Measurements from ENCODE around the gene BRD1. TPM values are rescaled to one million over a fixed set of nuclear protein-coding genes. Genes with fewer than 3 reads are reported as not detected.

Gene BRD1
- total and polyA plus RNA-seq, 7 experiments from 2014 or later = 2.8 to 130 (median 84.5) TPM

GRCh38 chr22:49863931-49864330, 36.3 kb upstream of the BRD1 start:
- H3K27me3 Mint-ChIP-seq = no peaks in the 10 kb centered on the region
- intact Hi-C loops (cut with micrococcal nuclease) = loop anchor here in 1 of 2 donors (10.0 kb wide), 1 partner anchor 111 kb away; no protein-coding TSS in a partner anchor
- H3K9me3 ChIP-seq (ENCODE audit: control insufficient read depth in 2 of 3, low read length in 3 of 3) = peaks cover 0 to 6% (median 0%) of the 10 kb centered on the region in 3 experiments
- peaks cover 10 to 54% (median 34%) of the 10 kb centered on the region in 5 donors for H3K36me3 Mint-ChIP-seq
- H3K36me3 ChIP-seq (ENCODE audit: control insufficient read depth in 2 of 3, insufficient read depth in 3 of 3, low read length in 3 of 3) = no peaks in the 10 kb centered on the region
- H3K4me1 ChIP-seq (ENCODE audit: control insufficient read depth in 2 of 2, insufficient read depth in 2 of 2, low read length in 2 of 2) = peaks cover 12 to 24% of the 10 kb centered on the region in 2 donors
- CTCF ChIA-PET = no interaction called here
- ATAC-seq = peak; percentile 26
- peak overlapping the region in 8 of 9 donors; percentile 29 to 86 (median 76) for H3K27ac Mint-ChIP-seq
- peak overlapping the region in 6 of 10 donors; percentile 15 to 61 (median 44) for H3K4me3 Mint-ChIP-seq
- H3K4me3 ChIP-seq (ENCODE audit: low read length) = no peak overlapping the region
- peaks cover 39 to 73% (median 52%) of the 10 kb centered on the region in 7 donors for H3K4me1 Mint-ChIP-seq
- peaks cover 0 to 36% (median 15%) of the 10 kb centered on the region in 11 donors for H3K9me3 Mint-ChIP-seq
- POLR2A ChIA-PET = interaction anchor here (0.6 to 1.4 kb wide), 3 partner anchors 9 to 38 kb away, joined by 3 to 7 read pairs (median 5); no protein-coding TSS in a partner anchor
- no peak overlapping the region for H3K27ac ChIP-seq (ENCODE audit: low read depth, low read length)
- peak in 2 of 9 donors; percentile 24 to 34 for DNase-seq
- H3K27me3 ChIP-seq (ENCODE audit: control insufficient read depth in 2 of 2, insufficient read depth in 2 of 2, low read length in 2 of 2) = no peaks in the 10 kb centered on the region

GRCh38 chr22:49862496-49862776, 34.8 kb upstream of the BRD1 start:
- Histone ChIP-seq H3K9me3 (ENCODE audit: control insufficient read depth in 2 of 3, low read length in 3 of 3) (peaks cover 0 to 6% (median 0%) of the 10 kb centered on the region in 3 experiments), H3K4me1 (ENCODE audit: control insufficient read depth in 2 of 2, insufficient read depth in 2 of 2, low read length in 2 of 2) (peaks cover 6 to 9% of the 10 kb centered on the region in 2 donors), H3K4me3 (ENCODE audit: low read length) (no peak overlapping the region), H3K27ac (ENCODE audit: low read depth, low read length) (no peak overlapping the region), H3K27me3 (ENCODE audit: control insufficient read depth in 2 of 2, insufficient read depth in 2 of 2, low read length in 2 of 2) (no peaks in the 10 kb centered on the region), H3K36me3 (ENCODE audit: control insufficient read depth in 2 of 3, insufficient read depth in 3 of 3, low read length in 3 of 3) (no peaks in the 10 kb centered on the region)
- intact Hi-C loops (cut with micrococcal nuclease) = loop anchor here in 1 of 2 donors (10.0 kb wide), 1 partner anchor 112 kb away; no protein-coding TSS in a partner anchor
- POLR2A ChIA-PET = interaction anchor here (0.5 to 0.6 kb wide), 3 partner anchors 8 to 24 kb away, joined by 3 to 4 read pairs (median 4); no protein-coding TSS in a partner anchor
- DNase-seq (no peak), ATAC-seq (peak; percentile 38)
- peaks cover 0 to 22% (median 13%) of the 10 kb centered on the region in 11 donors for H3K9me3 Mint-ChIP-seq
- CTCF ChIA-PET = interaction anchor here (0.7 kb wide), 1 partner anchor 31 kb away, joined by 5 read pairs; no protein-coding TSS in a partner anchor
- H3K4me1 Mint-ChIP-seq = peaks cover 29 to 72% (median 46%) of the 10 kb centered on the region in 7 donors
- H3K27ac Mint-ChIP-seq = peak overlapping the region in 4 of 9 donors; percentile 35 to 69 (median 44)
- peaks cover 9 to 39% (median 24%) of the 10 kb centered on the region in 5 donors for H3K36me3 Mint-ChIP-seq
- peak overlapping the region in 1 of 10 donors; percentile 1 for H3K4me3 Mint-ChIP-seq
- H3K27me3 Mint-ChIP-seq = no peaks in the 10 kb centered on the region

GRCh38 chr22:49861642-49862495, 34.2 kb upstream of the BRD1 start:
- Mint-ChIP-seq H3K4me1 (peaks cover 25 to 72% (median 45%) of the 10 kb centered on the region in 7 donors), H3K9me3 (peaks cover 0 to 17% (median 11%) of the 10 kb centered on the region in 11 donors), H3K27me3 (no peaks in the 10 kb centered on the region), H3K4me3 (peak overlapping the region in 4 of 10 donors; percentile 12 to 23 (median 16)), H3K36me3 (peaks cover 4 to 34% (median 19%) of the 10 kb centered on the region in 5 donors), H3K27ac (peak overlapping the region in 8 of 9 donors; percentile 23 to 75 (median 58))
- Histone ChIP-seq H3K36me3 (ENCODE audit: control insufficient read depth in 2 of 3, insufficient read depth in 3 of 3, low read length in 3 of 3) (no peaks in the 10 kb centered on the region), H3K4me1 (ENCODE audit: control insufficient read depth in 2 of 2, insufficient read depth in 2 of 2, low read length in 2 of 2) (peaks cover 4 to 6% of the 10 kb centered on the region in 2 donors), H3K27ac (ENCODE audit: low read depth, low read length) (no peak overlapping the region), H3K9me3 (ENCODE audit: control insufficient read depth in 2 of 3, low read length in 3 of 3) (peaks cover 0 to 6% (median 0%) of the 10 kb centered on the region in 3 experiments), H3K27me3 (ENCODE audit: control insufficient read depth in 2 of 2, insufficient read depth in 2 of 2, low read length in 2 of 2) (no peaks in the 10 kb centered on the region), H3K4me3 (ENCODE audit: low read length) (no peak overlapping the region)
- no peak for ATAC-seq
- ChIA-PET CTCF (interaction anchor here (0.7 kb wide), 1 partner anchor 32 kb away, joined by 5 read pairs; no protein-coding TSS in a partner anchor), POLR2A (interaction anchor here (0.5 to 0.6 kb wide), 2 partner anchors 23 kb away, joined by 3 to 4 read pairs; no protein-coding TSS in a partner anchor)
- no peak for DNase-seq
- intact Hi-C loops (cut with micrococcal nuclease) = loop anchor here (2.0 to 10.0 kb wide), 2 partner anchors 73 to 113 kb away; no protein-coding TSS in a partner anchor

- intact Hi-C loops (cut with micrococcal nuclease) = no loop called here
- peak overlapping the region in 6 of 9 donors; percentile 45 to 86 (median 59) for H3K27ac Mint-ChIP-seq
- no peaks in the 10 kb centered on the region for H3K36me3 ChIP-seq (ENCODE audit: control insufficient read depth in 2 of 3, insufficient read depth in 3 of 3, low read length in 3 of 3)
- H3K4me3 Mint-ChIP-seq = peak overlapping the region in 1 of 10 donors; percentile 1
- no peak for ATAC-seq
- peaks cover 0 to 2% (median 0%) of the 10 kb centered on the region in 5 donors for H3K27me3 Mint-ChIP-seq
- CTCF ChIA-PET = no interaction called here
- no peaks in the 10 kb centered on the region for H3K27me3 ChIP-seq (ENCODE audit: control insufficient read depth in 2 of 2, insufficient read depth in 2 of 2, low read length in 2 of 2)
- POLR2A ChIA-PET = interaction anchor here (0.9 to 1.4 kb wide), 4 partner anchors 10 to 35 kb away, joined by 3 read pairs; no protein-coding TSS in a partner anchor
- peaks cover 0 to 3% (median 0%) of the 10 kb centered on the region in 11 donors for H3K9me3 Mint-ChIP-seq
- H3K36me3 Mint-ChIP-seq = peaks cover 0 to 10% (median 0%) of the 10 kb centered on the region in 5 donors
- H3K27ac ChIP-seq (ENCODE audit: low read depth, low read length) = no peak overlapping the region
- DNase-seq = no peak
- H3K9me3 ChIP-seq (ENCODE audit: control insufficient read depth in 2 of 3, low read length in 3 of 3) = no peaks in the 10 kb centered on the region
- H3K4me1 Mint-ChIP-seq = peaks cover 37 to 75% (median 58%) of the 10 kb centered on the region in 7 donors
- H3K4me1 ChIP-seq (ENCODE audit: control insufficient read depth in 2 of 2, insufficient read depth in 2 of 2, low read length in 2 of 2) = peaks cover 14 to 21% of the 10 kb centered on the region in 2 donors
- no peak overlapping the region for H3K4me3 ChIP-seq (ENCODE audit: low read length)
Observed at GRCh38 chr22:49858827-49859226, 31.2 kb upstream of the BRD1 start.

- H3K9me3 ChIP-seq (ENCODE audit: control insufficient read depth in 2 of 3, low read length in 3 of 3) = no peaks in the 10 kb centered on the region
- ATAC-seq = no peak
- POLR2A ChIA-PET = interaction anchor here (0.7 to 1.8 kb wide), 4 partner anchors 23 to 78 kb away, joined by 3 to 8 read pairs (median 5); partner anchors contain the start of genes ALG12 and CRELD2
- H3K27ac ChIP-seq (ENCODE audit: low read depth, low read length) = no peak overlapping the region
- intact Hi-C loops (cut with micrococcal nuclease) = no loop called here
- CTCF ChIA-PET = interaction anchor here (0.5 kb wide), 1 partner anchor 19 kb away, joined by 3 read pairs; no protein-coding TSS in a partner anchor
- H3K36me3 ChIP-seq (ENCODE audit: control insufficient read depth in 2 of 3, insufficient read depth in 3 of 3, low read length in 3 of 3) = no peaks in the 10 kb centered on the region
- peaks cover 14 to 25% of the 10 kb centered on the region in 2 donors for H3K4me1 ChIP-seq (ENCODE audit: control insufficient read depth in 2 of 2, insufficient read depth in 2 of 2, low read length in 2 of 2)
- H3K4me3 ChIP-seq (ENCODE audit: low read length) = no peak overlapping the region
- no peaks in the 10 kb centered on the region for H3K27me3 ChIP-seq (ENCODE audit: control insufficient read depth in 2 of 2, insufficient read depth in 2 of 2, low read length in 2 of 2)
- Mint-ChIP-seq H3K9me3 (peaks cover 0 to 3% (median 0%) of the 10 kb centered on the region in 11 donors), H3K4me1 (peaks cover 35 to 68% (median 54%) of the 10 kb centered on the region in 7 donors), H3K36me3 (peaks cover 0 to 9% (median 0%) of the 10 kb centered on the region in 5 donors), H3K27ac (peak overlapping the region in 2 of 9 donors; percentile 9 to 62), H3K27me3 (peaks cover 0 to 2% (median 0%) of the 10 kb centered on the region in 5 donors), H3K4me3 (peak overlapping the region in 1 of 10 donors; percentile 63)
- no peak for DNase-seq
Observed at GRCh38 chr22:49856766-49857618, 29.3 kb upstream of the BRD1 start.
